ENCODE results near the gene ZG16B. TPM values are rescaled to one million over a fixed set of nuclear protein-coding genes. Genes with fewer than 3 reads are reported as not detected.

The ZG16B gene
- total RNA-seq, 6 experiments from 2014 or later, result 0.24 to 1.6 (median 0.50) TPM; not detected in 2

DNA sequence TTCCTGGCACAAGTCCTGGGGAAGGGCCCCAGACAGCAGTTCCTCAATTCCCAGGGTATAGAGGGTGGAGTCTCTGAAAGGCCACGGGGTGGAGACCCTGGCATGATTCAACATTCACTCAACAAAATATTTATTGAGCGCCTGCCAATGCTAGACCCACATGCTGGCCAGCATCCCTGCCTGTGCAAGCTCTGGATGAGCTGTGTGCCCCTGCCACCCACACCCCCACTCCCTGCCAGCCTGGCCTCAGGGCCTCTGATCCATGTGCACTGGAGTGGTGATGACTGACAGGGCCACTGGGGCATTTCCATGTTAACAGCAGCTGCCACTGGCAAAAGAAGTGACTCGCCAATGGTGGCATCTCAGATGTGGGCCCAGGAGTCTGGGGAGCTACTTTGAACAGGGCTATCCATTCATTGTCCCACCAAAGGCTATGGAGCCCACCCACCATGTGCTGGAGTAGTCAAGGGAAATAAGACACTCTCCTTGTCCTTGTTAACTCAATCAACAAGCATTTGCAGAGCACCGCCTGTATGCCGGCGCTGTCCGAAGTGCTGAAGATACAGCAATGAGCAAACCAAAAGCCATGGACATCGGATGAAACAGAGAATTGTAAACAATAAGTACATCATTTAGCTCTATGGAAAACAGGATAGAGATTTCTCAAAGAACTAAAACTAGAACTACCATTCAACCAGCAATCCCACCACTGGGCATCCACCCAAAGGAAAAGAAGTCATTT is 30.9 kb downstream of the ZG16B start:
- DNase-seq, result no peak
- intact Hi-C loops (cut with DNase I), result no loop called here
- TF ChIP-seq, protein P1, sequence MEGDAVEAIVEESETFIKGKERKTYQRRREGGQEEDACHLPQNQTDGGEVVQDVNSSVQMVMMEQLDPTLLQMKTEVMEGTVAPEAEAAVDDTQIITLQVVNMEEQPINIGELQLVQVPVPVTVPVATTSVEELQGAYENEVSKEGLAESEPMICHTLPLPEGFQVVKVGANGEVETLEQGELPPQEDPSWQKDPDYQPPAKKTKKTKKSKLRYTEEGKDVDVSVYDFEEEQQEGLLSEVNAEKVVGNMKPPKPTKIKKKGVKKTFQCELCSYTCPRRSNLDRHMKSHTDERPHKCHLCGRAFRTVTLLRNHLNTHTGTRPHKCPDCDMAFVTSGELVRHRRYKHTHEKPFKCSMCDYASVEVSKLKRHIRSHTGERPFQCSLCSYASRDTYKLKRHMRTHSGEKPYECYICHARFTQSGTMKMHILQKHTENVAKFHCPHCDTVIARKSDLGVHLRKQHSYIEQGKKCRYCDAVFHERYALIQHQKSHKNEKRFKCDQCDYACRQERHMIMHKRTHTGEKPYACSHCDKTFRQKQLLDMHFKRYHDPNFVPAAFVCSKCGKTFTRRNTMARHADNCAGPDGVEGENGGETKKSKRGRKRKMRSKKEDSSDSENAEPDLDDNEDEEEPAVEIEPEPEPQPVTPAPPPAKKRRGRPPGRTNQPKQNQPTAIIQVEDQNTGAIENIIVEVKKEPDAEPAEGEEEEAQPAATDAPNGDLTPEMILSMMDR (IDR thresholded peaks at IDR 0.05), result no peak
- no peak for TF ChIP-seq POLR2A (IDR thresholded peaks at IDR 0.05)

DNA sequence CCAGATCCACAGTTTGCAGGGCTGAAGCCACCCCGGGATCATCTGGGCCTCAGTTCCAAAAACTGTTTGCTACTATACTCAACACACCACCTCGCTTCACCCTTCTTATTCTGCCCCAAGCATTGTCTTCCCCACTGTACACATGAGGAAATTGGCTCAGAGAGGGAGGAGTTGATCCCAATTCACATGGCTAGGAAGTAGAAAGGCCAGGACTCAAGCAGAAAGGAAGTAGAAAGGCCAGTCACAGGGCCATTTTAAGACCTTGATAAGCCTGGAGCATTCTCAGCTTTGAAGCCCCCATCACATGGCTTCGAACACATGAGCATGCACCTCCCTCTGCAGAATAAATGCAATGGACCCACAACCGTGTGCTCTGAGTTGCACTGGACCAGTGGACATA is 35.5 kb downstream of the ZG16B start:
- intact Hi-C loops (cut with DNase I), result no loop called here
- no peak for ATAC-seq
- DNase-seq, result no peak
- TF ChIP-seq, protein P1 (IDR thresholded peaks at IDR 0.05), result no peak
- no peak for TF ChIP-seq POLR2A (IDR thresholded peaks at IDR 0.05)
- Histone ChIP-seq H3K9me3 (no peaks in the 10 kb centered on the region), H3K27me3 (no peaks in the 10 kb centered on the region), H3K27ac (no peak overlapping the region), H3K4me1 (peaks cover 0 to 5% (median 0%) of the 10 kb centered on the region in 4 donors), H3K36me3 (no peaks in the 10 kb centered on the region), H3K4me3 (no peak overlapping the region)
- 45% methylated on average over 2 of the region's 4 CpGs for WGBS (ENCODE audit: insufficient coverage, low coverage, low lambda C conversion rate, missing lambda C conversion rate)

More for the DNA sequence above, 30.9 kb downstream of the ZG16B start:
- no peaks in the 10 kb centered on the region for H3K27me3 ChIP-seq
- H3K4me3 ChIP-seq, result no peak overlapping the region
- no peaks in the 10 kb centered on the region for H3K9me3 ChIP-seq
- no peak overlapping the region for H3K27ac ChIP-seq
- H3K4me1 ChIP-seq, result no peaks in the 10 kb centered on the region
- 75% methylated on average over 8 of the region's 8 CpGs for WGBS (ENCODE audit: insufficient coverage, low coverage, low lambda C conversion rate, missing lambda C conversion rate)
- H3K36me3 ChIP-seq, result no peaks in the 10 kb centered on the region
- no peak for ATAC-seq

DNA sequence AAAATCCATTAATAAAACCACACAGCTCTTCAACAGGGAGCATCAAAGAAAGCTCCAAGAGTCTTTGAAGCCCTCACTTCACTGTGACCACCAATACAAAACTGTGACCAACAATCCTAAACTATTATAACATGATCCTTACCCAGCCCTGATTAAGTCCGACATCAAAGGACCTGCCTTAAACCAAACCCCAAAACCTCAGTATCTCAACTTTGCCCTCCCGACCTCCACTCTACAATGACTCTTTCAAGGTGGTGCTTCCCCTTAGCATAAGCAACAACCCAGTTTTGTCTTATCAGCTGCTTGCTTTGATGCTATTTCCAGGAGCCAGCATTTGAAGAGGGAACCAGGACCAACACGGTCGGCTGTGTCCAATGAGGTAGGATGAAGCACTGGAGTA is 36.3 kb downstream of the ZG16B start:
- ATAC-seq, result no peak
- TF ChIP-seq, protein P1 (IDR thresholded peaks at IDR 0.05), result no peak
- TF ChIP-seq POLR2A (IDR thresholded peaks at IDR 0.05), result no peak
- Histone ChIP-seq H3K27me3 (no peaks in the 10 kb centered on the region), H3K4me3 (no peak overlapping the region), H3K4me1 (peaks cover 0 to 5% (median 0%) of the 10 kb centered on the region in 4 donors), H3K9me3 (no peaks in the 10 kb centered on the region), H3K36me3 (no peaks in the 10 kb centered on the region), H3K27ac (no peak overlapping the region)
- intact Hi-C loops (cut with DNase I), result no loop called here
- DNase-seq, result no peak
- 74% methylated on average over 3 of the region's 4 CpGs for WGBS (ENCODE audit: insufficient coverage, low coverage, low lambda C conversion rate, missing lambda C conversion rate)

DNA sequence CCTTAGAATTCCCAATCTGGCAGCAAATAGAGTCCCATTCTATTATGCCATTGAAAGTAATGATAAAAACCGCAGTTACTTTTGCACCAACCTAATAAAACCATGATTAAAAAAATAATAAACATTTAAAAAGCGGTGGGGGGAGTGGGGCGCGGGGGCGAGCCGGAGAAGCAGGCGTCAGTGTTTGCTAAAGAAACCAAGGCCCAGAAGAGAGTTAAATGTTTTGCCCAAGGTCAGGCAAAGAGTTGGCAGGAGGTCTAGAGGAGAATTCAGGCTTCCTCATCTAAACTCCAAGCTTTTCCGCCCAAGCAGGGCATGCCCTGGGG is 37.5 kb downstream of the ZG16B start:
- Histone ChIP-seq H3K9me3 (no peaks in the 10 kb centered on the region), H3K4me1 (peaks cover 0 to 5% (median 0%) of the 10 kb centered on the region in 4 donors), H3K4me3 (peak overlapping the region; percentile 66 to 89 (median 67)), H3K36me3 (no peaks in the 10 kb centered on the region), H3K27me3 (no peaks in the 10 kb centered on the region), H3K27ac (peak overlapping the region; percentile 37 to 91 (median 88))
- 28% methylated on average over 8 of the region's 8 CpGs for whole genome bisulfite sequencing (ENCODE audit: insufficient coverage, low coverage, low lambda C conversion rate, missing lambda C conversion rate)
- intact Hi-C loops (cut with DNase I), result no loop called here
- DNase-seq, result no peak
- TF ChIP-seq, protein P1 (IDR thresholded peaks at IDR 0.05), result no peak
- no peak for TF ChIP-seq POLR2A (IDR thresholded peaks at IDR 0.05)
- no peak for ATAC-seq

All from right lobe of liver (tissue), 6 donors.